ENCODE results near the gene MED13L. TPM values are rescaled to one million over a fixed set of nuclear protein-coding genes. Genes with fewer than 3 reads are reported as not detected.
A peak's percentile ranks its signal among the peaks of the same experiment; 100 is the strongest.

The MED13L gene
- total RNA-seq, 1 donor, result 180 TPM

DNA sequence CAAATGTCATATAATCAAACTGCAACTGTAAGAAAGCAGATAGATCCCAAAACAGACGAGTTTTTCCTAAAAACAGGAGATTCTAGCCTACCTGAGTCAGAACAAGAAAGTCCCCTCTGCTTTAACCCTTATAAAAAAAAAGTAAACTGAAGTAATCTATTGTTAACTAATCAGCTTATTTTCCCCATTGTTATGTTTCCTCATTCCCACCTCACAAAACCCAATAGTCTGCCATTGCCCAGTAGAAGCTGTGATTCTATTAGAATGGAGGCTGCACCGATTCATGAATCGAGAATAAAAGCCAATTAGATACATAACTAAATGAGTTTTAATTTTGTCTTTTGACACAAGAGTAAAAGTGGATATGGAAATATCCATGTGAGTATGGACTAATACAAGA, 115.4 kb downstream of the MED13L start:
- no peak for DNase-seq (ENCODE audit: low read depth)
- TF ChIP-seq, protein P1, sequence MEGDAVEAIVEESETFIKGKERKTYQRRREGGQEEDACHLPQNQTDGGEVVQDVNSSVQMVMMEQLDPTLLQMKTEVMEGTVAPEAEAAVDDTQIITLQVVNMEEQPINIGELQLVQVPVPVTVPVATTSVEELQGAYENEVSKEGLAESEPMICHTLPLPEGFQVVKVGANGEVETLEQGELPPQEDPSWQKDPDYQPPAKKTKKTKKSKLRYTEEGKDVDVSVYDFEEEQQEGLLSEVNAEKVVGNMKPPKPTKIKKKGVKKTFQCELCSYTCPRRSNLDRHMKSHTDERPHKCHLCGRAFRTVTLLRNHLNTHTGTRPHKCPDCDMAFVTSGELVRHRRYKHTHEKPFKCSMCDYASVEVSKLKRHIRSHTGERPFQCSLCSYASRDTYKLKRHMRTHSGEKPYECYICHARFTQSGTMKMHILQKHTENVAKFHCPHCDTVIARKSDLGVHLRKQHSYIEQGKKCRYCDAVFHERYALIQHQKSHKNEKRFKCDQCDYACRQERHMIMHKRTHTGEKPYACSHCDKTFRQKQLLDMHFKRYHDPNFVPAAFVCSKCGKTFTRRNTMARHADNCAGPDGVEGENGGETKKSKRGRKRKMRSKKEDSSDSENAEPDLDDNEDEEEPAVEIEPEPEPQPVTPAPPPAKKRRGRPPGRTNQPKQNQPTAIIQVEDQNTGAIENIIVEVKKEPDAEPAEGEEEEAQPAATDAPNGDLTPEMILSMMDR (IDR thresholded peaks at IDR 0.05; ENCODE audit: insufficient read depth, low read length), result no peak

DNA sequence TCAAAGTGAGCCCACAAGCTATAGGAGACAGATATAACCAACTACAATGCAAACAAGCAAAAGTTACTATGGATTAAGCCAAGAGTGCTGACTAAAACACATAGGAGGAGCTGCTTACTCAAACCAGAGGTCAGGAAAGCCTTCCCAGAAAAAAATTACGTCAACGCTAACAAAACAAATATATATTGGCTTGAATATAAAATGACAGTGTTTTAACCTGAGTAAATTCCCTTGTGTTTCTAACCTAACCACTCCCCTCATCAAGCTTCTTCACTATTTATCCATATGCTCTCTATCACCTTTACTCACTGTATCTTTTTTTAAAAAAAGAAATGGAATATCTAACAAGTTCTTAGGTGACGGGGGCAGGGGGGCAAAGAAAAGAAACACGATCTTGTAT, 115.9 kb downstream of the MED13L start:
- H3K4me3 ChIP-seq (ENCODE audit: low read depth, low read length), result no peak overlapping the region
- TF ChIP-seq, protein P1 (IDR thresholded peaks at IDR 0.05; ENCODE audit: insufficient read depth, low read length), result peak; percentile 4
- DNase-seq (ENCODE audit: low read depth), result peak; percentile 63

More for the DNA sequence above, 115.4 kb downstream of the MED13L start:
- H3K4me3 ChIP-seq (ENCODE audit: low read depth, low read length), result no peak overlapping the region

DNA sequence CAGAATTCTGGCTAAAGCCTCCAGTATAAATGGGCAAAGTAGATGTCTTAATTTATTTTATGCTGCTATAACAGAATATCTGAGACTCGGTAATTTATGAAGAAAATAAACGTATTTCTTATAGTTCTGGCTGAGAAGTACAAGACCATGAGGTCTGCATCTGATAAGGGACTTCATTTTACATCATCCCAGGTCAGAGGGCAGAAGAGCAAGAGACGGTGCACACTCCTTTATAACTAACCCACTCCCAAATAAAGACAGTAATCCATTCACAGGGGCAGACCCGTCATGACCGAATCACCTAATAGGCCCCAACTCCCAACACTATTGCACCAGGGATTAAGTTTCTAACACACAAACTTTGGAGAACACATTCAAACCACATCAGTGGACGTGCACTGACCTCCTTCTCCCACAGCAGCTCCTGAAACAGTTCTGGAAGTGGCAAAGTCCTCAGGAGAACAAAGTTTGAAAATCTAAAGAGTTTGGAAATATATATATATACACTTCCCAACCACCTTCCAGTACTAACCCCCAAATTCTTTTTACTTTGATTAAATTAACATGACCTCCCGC, 116.5 kb downstream of the MED13L start:
- DNase-seq (ENCODE audit: low read depth), result no peak
- TF ChIP-seq, protein P1 (IDR thresholded peaks at IDR 0.05; ENCODE audit: insufficient read depth, low read length), result no peak
- no peak overlapping the region for H3K4me3 ChIP-seq (ENCODE audit: low read depth, low read length)

- TF ChIP-seq, protein P1 (IDR thresholded peaks at IDR 0.05; ENCODE audit: insufficient read depth, low read length), result no peak
- H3K4me3 ChIP-seq (ENCODE audit: low read depth, low read length), result no peak overlapping the region
- no peak for DNase-seq (ENCODE audit: low read depth)
Observed at GRCh38 chr12:116160231-116160630, 117.3 kb downstream of the MED13L start.

DNA sequence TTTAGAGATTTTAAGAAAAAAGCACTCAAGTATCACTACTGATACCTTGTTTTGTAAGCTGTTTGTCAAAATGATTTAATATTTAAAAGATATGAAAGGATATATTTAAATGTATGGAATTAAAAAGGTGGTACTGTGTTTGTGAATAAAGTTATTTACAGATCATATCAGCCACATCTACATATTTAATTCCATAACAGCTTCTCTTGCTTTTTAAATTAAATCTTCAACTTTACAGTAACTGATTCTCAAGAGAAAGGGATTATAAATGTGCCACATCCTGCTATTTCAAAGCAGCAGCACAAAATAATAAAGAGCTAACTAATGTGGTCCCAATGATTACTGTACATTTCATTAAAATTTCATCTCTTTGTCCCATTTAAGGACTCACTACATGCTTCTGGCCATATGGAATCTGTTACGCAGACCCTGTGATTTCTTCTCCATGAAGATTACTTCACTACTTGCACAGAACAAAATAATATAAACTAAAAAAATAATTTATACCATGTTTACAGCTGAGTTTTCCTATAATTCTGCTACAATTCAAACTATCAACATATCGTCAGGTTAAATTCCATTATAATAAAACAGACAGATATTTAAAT, 117.8 kb downstream of the MED13L start:
- no peak for DNase-seq (ENCODE audit: low read depth)
- TF ChIP-seq, protein P1 (IDR thresholded peaks at IDR 0.05; ENCODE audit: insufficient read depth, low read length), result no peak
- H3K4me3 ChIP-seq (ENCODE audit: low read depth, low read length), result no peak overlapping the region

- H3K4me3 ChIP-seq (ENCODE audit: low read depth, low read length), result no peak overlapping the region
- TF ChIP-seq, protein P1 (IDR thresholded peaks at IDR 0.05; ENCODE audit: insufficient read depth, low read length), result no peak
- peak; percentile 87 for DNase-seq (ENCODE audit: low read depth)
Observed at GRCh38 chr12:116159175-116159574, 118.3 kb downstream of the MED13L start.

Measured in fibroblast of the aortic adventitia (primary cell).